ENCODE data around the gene PRSS23.

PRSS23 gene

GRCh38 chr11:86790867-86791849, 9.2 kb upstream of the PRSS23 start:
- DNase-seq (ENCODE audit: low read depth, low spot score), result no peak

DNA sequence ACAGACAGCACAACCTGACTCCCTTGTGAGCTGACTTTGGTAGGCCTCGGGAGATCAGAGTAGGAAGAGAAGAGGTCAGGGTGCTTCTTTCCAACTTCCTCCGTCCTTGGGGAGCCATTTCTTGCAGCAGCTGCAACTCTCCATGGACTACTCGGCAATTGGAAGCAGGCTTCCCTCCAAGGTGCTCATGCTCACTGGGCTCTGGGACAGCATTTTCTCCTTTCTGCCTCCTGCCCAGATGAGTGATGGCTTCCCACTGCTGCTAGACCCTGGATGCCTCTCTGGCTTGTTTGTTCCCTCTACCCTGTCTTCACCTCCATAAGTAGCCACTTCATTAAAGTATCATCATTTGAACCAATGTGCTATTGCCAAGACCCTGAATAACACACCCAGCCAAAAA, 8.2 kb upstream of the PRSS23 start:
- no peak for DNase-seq (ENCODE audit: low read depth, low spot score)

GRCh38 chr11:86793307-86793706, 7.0 kb upstream of the PRSS23 start:
- no peak for DNase-seq (ENCODE audit: low read depth, low spot score)

- no peak for DNase-seq (ENCODE audit: low read depth, low spot score)
Observed at GRCh38 chr11:86795511-86795910, 4.8 kb upstream of the PRSS23 start.

- no peak for DNase-seq (ENCODE audit: low read depth, low spot score)
Observed at GRCh38 chr11:86795949-86796348, 4.4 kb upstream of the PRSS23 start.

- no peak for DNase-seq (ENCODE audit: low read depth, low spot score)
Observed at GRCh38 chr11:86797133-86797532, 3.2 kb upstream of the PRSS23 start.

- no peak for DNase-seq (ENCODE audit: low read depth, low spot score)
Observed at GRCh38 chr11:86798988-86799387, 1.4 kb upstream of the PRSS23 start.

GRCh38 chr11:86799680-86800075, 664 bp upstream of the PRSS23 start:
- no peak for DNase-seq (ENCODE audit: low read depth, low spot score)

GRCh38 chr11:86800960-86801272, 574 bp downstream of the PRSS23 start:
- no peak for DNase-seq (ENCODE audit: low read depth, low spot score)

DNA sequence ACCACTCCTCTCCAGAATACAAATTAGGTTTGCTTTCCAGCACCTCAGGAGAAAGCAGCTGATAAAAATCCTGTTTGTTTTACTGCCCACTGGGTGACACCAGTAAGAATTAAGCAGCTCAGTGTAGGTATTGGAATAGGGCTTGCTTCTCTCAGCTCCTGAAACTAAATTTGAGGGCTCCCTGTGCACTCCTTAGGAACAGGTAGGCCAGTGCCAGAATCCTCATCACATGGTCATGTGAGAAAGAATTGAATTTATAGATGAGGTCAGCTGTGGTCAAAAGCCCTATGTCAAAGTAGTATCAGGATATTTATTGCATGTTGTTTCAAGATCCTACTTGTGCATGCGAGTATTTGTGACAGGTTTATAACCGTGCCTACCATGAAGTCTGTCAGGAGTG, 1.0 kb downstream of the PRSS23 start:
- no peak for DNase-seq (ENCODE audit: low read depth, low spot score)

DNA sequence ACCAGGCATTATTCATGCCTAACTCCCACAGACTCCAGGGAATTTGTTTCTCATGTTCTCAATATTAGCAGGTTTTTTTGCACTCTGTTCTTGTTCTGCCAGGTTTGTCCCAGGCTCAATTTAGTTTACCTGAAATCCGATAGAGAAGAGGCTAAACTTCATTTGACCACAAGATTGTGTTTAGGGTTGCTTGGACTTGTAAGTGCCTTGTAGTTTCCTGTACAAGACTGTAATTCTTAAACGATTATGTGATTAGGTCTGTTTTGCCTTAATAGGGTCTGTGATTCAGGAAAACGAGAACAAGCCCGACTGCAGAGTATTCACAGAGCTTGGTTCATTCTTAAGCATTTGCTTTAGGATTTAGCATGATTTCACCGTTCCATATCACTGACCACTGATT, 1.8 kb downstream of the PRSS23 start:
- DNase-seq (ENCODE audit: low read depth, low spot score), result no peak

- DNase-seq (ENCODE audit: low read depth, low spot score), result no peak
Observed at GRCh38 chr11:86802601-86803051, 2.3 kb downstream of the PRSS23 start.

GRCh38 chr11:86803136-86804045, 3.0 kb downstream of the PRSS23 start:
- DNase-seq (ENCODE audit: low read depth, low spot score), result no peak

DNA sequence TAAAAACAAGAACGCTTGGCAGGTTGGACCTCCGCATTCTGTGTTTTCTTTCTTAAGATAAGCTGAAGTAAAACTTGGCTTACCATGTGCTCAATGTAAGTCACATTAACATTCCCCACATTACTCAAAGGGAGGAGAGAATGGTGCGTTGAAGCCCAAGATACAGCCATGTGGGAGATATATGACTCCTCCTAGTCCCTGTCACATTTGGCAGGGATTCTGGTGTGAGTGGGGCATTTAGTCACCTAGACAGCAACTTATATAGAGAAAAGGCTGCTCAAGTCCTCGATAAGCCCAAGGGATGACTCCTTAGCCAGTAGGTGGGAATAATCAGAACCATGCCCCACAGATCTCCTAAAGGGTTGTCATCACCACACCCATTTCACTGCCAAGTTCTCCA, 4.6 kb downstream of the PRSS23 start:
- DNase-seq (ENCODE audit: low read depth, low spot score), result no peak

DNA sequence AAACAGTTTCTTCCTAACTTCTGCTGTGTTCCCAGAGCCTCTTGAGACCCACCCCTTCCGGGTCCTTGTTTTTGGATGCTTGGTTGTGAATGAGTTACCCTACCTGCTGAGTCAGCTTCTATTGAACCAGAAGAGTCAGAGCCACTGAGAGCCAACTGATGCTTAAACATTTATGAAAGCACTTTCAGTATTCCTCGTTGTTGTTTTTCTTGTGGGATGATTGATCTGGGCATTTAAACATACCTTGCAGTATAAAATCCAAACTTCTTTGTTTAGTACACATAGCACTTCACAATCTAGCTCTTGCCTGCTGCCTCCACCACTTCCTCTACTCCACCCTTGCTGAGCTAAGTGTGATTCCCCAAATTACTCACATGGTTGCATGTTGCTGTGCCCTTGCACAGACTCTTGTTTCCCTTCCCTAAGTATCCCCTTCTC, 5.5 kb downstream of the PRSS23 start:
- no peak for DNase-seq (ENCODE audit: low read depth, low spot score)

DNA sequence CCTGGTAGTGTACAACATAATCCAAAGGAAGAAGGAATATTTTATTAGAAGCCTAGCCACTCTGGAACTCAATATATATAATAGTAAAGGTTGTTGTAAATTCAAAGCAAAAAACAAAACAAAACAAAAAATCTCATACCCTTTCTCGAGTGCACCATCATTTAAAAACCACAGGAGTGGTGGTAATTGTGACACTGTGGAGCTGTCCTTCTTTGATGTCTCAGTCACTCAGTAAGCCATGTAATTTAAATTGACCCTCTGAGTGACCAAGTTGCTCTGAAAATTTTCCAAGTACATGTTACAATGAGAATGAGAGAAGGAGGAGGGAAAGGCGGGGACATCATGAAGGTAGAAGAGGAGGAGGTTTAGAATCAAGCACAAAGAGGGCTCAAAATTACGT, 6.6 kb downstream of the PRSS23 start:
- DNase-seq (ENCODE audit: low read depth, low spot score), result no peak

DNA sequence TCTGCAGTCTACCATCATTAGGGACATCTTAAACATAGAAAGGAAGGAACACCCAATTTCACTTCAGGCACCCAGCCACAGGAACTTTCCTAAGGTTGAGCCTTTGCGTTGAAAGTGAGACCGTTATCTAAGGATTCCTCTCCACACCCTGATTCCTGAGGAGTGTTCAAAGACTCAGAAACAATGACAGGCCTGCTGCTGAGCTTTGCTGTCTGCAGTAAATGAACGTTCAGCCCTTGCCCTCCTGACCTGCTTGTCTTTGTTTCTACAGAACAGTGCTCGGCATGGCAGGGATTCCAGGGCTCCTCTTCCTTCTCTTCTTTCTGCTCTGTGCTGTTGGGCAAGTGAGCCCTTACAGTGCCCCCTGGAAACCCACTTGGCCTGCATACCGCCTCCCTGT, 7.0 kb downstream of the PRSS23 start:
- no peak for DNase-seq (ENCODE audit: low read depth, low spot score)

GRCh38 chr11:86809561-86809960, 9.2 kb downstream of the PRSS23 start:
- DNase-seq (ENCODE audit: low read depth, low spot score), result no peak

DNA sequence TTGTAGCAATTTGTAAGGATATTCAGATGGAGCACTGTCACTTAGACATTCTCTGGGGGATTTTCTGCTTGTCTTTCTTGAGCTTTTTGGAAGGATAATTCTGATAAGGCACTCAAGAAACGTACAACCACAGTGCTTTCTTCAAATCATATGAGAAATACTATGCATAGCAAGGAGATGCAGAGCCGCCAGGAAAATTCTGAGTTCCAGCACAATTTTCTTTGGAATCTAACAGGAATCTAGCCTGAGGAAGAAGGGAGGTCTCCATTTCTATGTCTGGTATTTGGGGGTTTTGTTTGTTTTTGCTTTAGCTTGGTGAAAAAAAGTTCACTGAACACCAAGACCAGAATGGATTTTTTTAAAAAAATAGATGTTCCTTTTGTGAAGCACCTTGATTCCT, 9.9 kb downstream of the PRSS23 start:
- DNase-seq (ENCODE audit: low read depth, low spot score), result no peak

- DNase-seq (ENCODE audit: low read depth, low spot score), result no peak
Observed at GRCh38 chr11:86811637-86812321, 11.4 kb downstream of the PRSS23 start.

DNA sequence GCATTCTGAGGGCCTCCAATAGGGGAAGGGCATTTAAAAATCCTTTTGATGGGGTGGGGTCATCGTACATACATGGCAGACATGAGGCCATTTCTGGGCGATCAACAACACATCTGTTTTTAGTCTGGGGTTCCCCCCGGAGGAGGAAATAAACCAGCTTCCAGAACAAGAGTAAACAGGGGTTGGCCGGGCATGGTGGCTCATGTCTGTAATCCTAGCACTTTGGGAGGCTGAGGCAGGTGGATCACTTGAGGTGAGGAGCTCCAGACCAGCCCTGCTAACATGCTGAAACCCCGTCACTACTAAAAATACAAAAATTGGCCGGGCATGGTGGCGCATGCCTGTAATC, 12.0 kb downstream of the PRSS23 start:
- no peak for DNase-seq (ENCODE audit: low read depth, low spot score)

DNA sequence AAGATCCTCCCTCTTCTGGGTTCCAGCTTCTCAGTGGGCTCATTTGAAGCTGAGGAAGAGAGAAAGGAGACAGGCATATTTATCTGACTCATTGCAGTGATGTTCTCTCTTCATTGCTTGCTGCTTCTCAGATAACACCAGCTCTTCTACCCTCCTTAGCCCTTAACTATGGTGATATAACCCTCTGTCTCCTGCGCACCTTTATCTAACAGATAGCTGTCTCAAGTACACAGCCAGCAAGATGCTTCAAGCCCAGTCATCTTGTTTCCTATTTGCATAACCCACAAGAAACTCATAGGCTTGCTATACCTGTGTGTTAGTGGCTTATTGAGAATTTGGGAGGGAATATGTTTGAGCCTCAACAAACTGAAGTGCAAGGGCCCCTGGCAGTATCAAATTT, 12.6 kb downstream of the PRSS23 start:
- DNase-seq (ENCODE audit: low read depth, low spot score), result no peak

Measured in iPS DF 19.7 (cell line).